ENCODE measurements around the gene SH3GL3.

The SH3GL3 gene

GRCh38 chr15:83431521-83431920 lies 15.6 kb upstream of the SH3GL3 start:
- TF ChIP-seq CTCF (conservative IDR thresholded peaks at IDR 0.05; ENCODE audit: low read length) (no peak), EZH2phosphoT487 (IDR thresholded peaks at IDR 0.05; ENCODE audit: borderline replicate concordance) (no peak)
- H3K4me2 ChIP-seq (ENCODE audit: low read depth, low read length, poor library complexity, severe bottlenecking) = no peak overlapping the region
- no peak overlapping the region for H3K9ac ChIP-seq (ENCODE audit: low read depth, low read length, poor library complexity, severe bottlenecking)
- no peaks in the 10 kb centered on the region for H3K79me2 ChIP-seq (ENCODE audit: insufficient read depth, low read length)
- H4K20me1 ChIP-seq (ENCODE audit: insufficient read depth, low read length, poor library complexity, severe bottlenecking) = no peaks in the 10 kb centered on the region
- no peaks in the 10 kb centered on the region for H3K9me3 ChIP-seq (ENCODE audit: insufficient read depth, low read depth, low read length)
- H3K36me3 ChIP-seq (ENCODE audit: insufficient read depth, low read length) = no peaks in the 10 kb centered on the region
- H3K9me2 ChIP-seq (replicated peaks; ENCODE audit: low read depth, low read length) = no peaks in the 10 kb centered on the region
- H2AFZ ChIP-seq (ENCODE audit: low read length) = no peak overlapping the region
- H3K4me1 ChIP-seq (ENCODE audit: insufficient read depth, low read length, poor library complexity, severe bottlenecking) = no peaks in the 10 kb centered on the region
- no peak overlapping the region for H3K4me3 ChIP-seq (ENCODE audit: low read length, poor library complexity, severe bottlenecking)
- H3K27me3 ChIP-seq (ENCODE audit: insufficient read depth, low read length, poor library complexity, severe bottlenecking) = no peaks in the 10 kb centered on the region
- H3F3A ChIP-seq (ENCODE audit: low read depth) = no peaks in the 10 kb centered on the region

DNA sequence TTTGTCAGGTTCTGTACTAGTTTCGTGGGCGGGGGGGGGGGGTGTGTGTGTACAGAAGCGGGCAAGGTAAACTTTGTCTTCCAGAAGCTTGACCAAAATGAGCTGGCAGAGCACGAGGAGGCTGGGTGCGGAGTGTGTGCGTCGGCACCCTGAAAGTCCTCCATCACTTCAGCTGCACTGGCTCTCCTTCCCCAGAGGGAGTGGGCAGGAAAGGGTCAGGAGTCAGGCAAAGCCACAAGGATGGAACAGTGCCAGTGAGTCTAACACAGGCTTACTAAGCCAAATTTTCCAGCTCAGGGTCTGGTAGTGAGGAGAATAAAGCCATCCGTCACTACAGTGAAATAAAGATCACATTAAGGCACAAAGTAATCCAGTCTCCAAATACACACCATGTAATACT lies 11.9 kb upstream of the SH3GL3 start:
- Histone ChIP-seq H3K9me2 (replicated peaks; ENCODE audit: low read depth, low read length) (no peaks in the 10 kb centered on the region), H3K27me3 (ENCODE audit: insufficient read depth, low read length, poor library complexity, severe bottlenecking) (no peaks in the 10 kb centered on the region), H4K20me1 (ENCODE audit: insufficient read depth, low read length, poor library complexity, severe bottlenecking) (no peaks in the 10 kb centered on the region), H3K36me3 (ENCODE audit: insufficient read depth, low read length) (no peaks in the 10 kb centered on the region), H3K9me3 (ENCODE audit: insufficient read depth, low read depth, low read length) (no peaks in the 10 kb centered on the region), H3K4me3 (ENCODE audit: low read length, poor library complexity, severe bottlenecking) (no peak overlapping the region), H2AFZ (ENCODE audit: low read length) (no peak overlapping the region), H3K4me2 (ENCODE audit: low read depth, low read length, poor library complexity, severe bottlenecking) (no peak overlapping the region), H3K9ac (ENCODE audit: low read depth, low read length, poor library complexity, severe bottlenecking) (no peak overlapping the region), H3F3A (ENCODE audit: low read depth) (no peaks in the 10 kb centered on the region), H3K79me2 (ENCODE audit: insufficient read depth, low read length) (no peaks in the 10 kb centered on the region), H3K4me1 (ENCODE audit: insufficient read depth, low read length, poor library complexity, severe bottlenecking) (no peaks in the 10 kb centered on the region)
- no peak for TF ChIP-seq CTCF (conservative IDR thresholded peaks at IDR 0.05; ENCODE audit: low read length)
- TF ChIP-seq EZH2phosphoT487 (IDR thresholded peaks at IDR 0.05; ENCODE audit: borderline replicate concordance) = no peak

GRCh38 chr15:83435782-83436181 lies 11.4 kb upstream of the SH3GL3 start:
- H3K79me2 ChIP-seq (ENCODE audit: insufficient read depth, low read length) = no peaks in the 10 kb centered on the region
- no peaks in the 10 kb centered on the region for H3K27me3 ChIP-seq (ENCODE audit: insufficient read depth, low read length, poor library complexity, severe bottlenecking)
- no peak overlapping the region for H3K4me3 ChIP-seq (ENCODE audit: low read length, poor library complexity, severe bottlenecking)
- H3K9me2 ChIP-seq (replicated peaks; ENCODE audit: low read depth, low read length) = no peaks in the 10 kb centered on the region
- no peaks in the 10 kb centered on the region for H3K9me3 ChIP-seq (ENCODE audit: insufficient read depth, low read depth, low read length)
- no peaks in the 10 kb centered on the region for H3K36me3 ChIP-seq (ENCODE audit: insufficient read depth, low read length)
- no peak overlapping the region for H3K9ac ChIP-seq (ENCODE audit: low read depth, low read length, poor library complexity, severe bottlenecking)
- no peaks in the 10 kb centered on the region for H3K4me1 ChIP-seq (ENCODE audit: insufficient read depth, low read length, poor library complexity, severe bottlenecking)
- H2AFZ ChIP-seq (ENCODE audit: low read length) = no peak overlapping the region
- TF ChIP-seq EZH2phosphoT487 (IDR thresholded peaks at IDR 0.05; ENCODE audit: borderline replicate concordance) = no peak
- TF ChIP-seq CTCF (conservative IDR thresholded peaks at IDR 0.05; ENCODE audit: low read length) = no peak
- no peaks in the 10 kb centered on the region for H3F3A ChIP-seq (ENCODE audit: low read depth)
- H3K4me2 ChIP-seq (ENCODE audit: low read depth, low read length, poor library complexity, severe bottlenecking) = no peak overlapping the region
- no peaks in the 10 kb centered on the region for H4K20me1 ChIP-seq (ENCODE audit: insufficient read depth, low read length, poor library complexity, severe bottlenecking)

Data from Loucy (cell line).